Psoas muscle (tissue), 8 donors: ENCODE measurements around the gene AMBRA1. TPM values are rescaled to one million over a fixed set of nuclear protein-coding genes. Genes with fewer than 3 reads are reported as not detected.

Source experiments
- ATAC-seq, 4 donors: fragments of 200-7000 bp; cut with Tn5 transposase; one replicate each; pipeline ENCODE4 v1.9.1; 2020; ENCODE audit warnings: moderate library complexity in 3 of 4, mild to moderate bottlenecking in 2 of 4
- DNase-seq, 2 donors: peaks; one replicate each; pipeline ENCODE4 v3.0.0-alpha.2; 2020
- H3K27ac ChIP-seq: fragments of 200-600 bp; one replicate; pipeline ENCODE4 v1.8.0; 2022
- H3K27me3 ChIP-seq, 3 donors: fragments of 200-600 bp in 1 of 3; one replicate each; pipeline versions ENCODE4 v1.6.1 to v1.8.0; 2013 to 2022; ENCODE audit warnings: low read length in 2 of 3, mild to moderate bottlenecking in 2 of 3, moderate library complexity in 1 of 3; ENCODE audit not compliant: insufficient read depth in 3 of 3
- H3K36me3 ChIP-seq, 2 donors: fragments of 200-600 bp in 1 of 2; one replicate each; pipeline versions ENCODE4 v1.6.1 to v1.8.0; 2013 to 2022; ENCODE audit warnings: low read depth in 1 of 2, mild to moderate bottlenecking in 1 of 2, moderate library complexity in 1 of 2; ENCODE audit not compliant: insufficient read depth in 1 of 2
- H3K4me1 ChIP-seq: fragments of 200-600 bp; one replicate; pipeline ENCODE4 v1.8.0; 2022
- H3K4me3 ChIP-seq: fragments of 200-600 bp; one replicate; pipeline ENCODE4 v1.8.0; 2022; ENCODE audit warnings: mild to moderate bottlenecking
- H3K9me3 ChIP-seq: fragments of 200-600 bp; one replicate; pipeline ENCODE4 v1.8.0; 2022
- WGBS, 3 donors: extraction: QIAGEN DNeasy Blood & Tissue Kit; methylation state at CpG; one replicate each; pipeline versions ENCODE4 v1.1.6 to v1.1.7; 2013; 5-methylcytosine and 5-hydroxymethylcytosine counted together
- intact Hi-C, 2 donors: fragments of 100-400 bp; cut with DNase I; formaldehyde crosslinking; loops; one replicate each; pipeline versions ENCODE4 v1.11.0 to v1.14.2; 2022
- polyA plus RNA-seq, 3 donors: library from polyadenylated mRNA; stranded (reverse); fragments of 200-250 nt; gene quantifications; one replicate each; pipeline ENCODE4 v1.2.3, GENCODE V29; 2013
- total RNA-seq, 4 donors: library from RNA; stranded (reverse); fragmentation: NEBNext Ultra II Directional in 2 of 4; extraction: Animal tissue kit (Norgen Biotek cat#: 25700) in 2 of 4; gene quantifications; one replicate each; pipeline versions ENCODE4 v1.2.1 to v1.2.4, GENCODE V29; 2021 to 2023
- TF ChIP-seq, protein P1 (sequence below): fragments of 200-600 bp; IDR thresholded peaks from one replicate; pipeline ENCODE4 v1.8.0; 2022; ENCODE audit warnings: antibody characterized with exemption
- donor health status: healthy with polysubstance abuse.
- donor health status: DM: no; HTN: no; CAD: no; lungs with moderate emphysema.
- donor health status: Bipolar disorder and iron deficiency.
- donor health status: healthy.
- donor health status: DM: yes; HTN: yes; CAD: no.
- donor health status: DM: no; HTN: no; CAD: no.
- donor health status: DM: no; HTN: no; CAD: no.
- donor health status: DM: yes; HTN: yes; CAD: no.

AMBRA1 gene
- total and polyA plus RNA-seq, 7 donors, result 5.1 to 23.5 (median 10.8) TPM

DNA sequence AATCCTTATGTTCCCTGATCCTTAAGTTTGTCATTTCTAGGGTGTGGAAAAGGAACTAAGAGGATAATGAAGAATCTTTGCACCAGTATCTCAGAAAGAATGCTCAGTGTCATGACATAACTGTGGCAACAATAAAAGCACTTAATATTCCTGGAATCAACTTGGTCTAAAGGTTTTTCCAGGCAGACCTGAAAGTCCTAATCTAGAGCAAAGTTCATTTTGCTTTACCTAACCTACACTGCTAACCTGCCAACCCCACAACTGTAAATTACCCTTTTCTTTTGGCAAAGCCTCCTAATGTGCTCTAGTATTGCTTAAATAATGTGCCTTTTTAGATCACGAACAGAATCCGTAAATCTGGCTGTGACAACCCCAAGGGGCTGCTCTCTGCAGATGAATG, 82.5 kb downstream of the AMBRA1 start:
- ATAC-seq, result no peak
- intact Hi-C loops, result no loop called here

DNA sequence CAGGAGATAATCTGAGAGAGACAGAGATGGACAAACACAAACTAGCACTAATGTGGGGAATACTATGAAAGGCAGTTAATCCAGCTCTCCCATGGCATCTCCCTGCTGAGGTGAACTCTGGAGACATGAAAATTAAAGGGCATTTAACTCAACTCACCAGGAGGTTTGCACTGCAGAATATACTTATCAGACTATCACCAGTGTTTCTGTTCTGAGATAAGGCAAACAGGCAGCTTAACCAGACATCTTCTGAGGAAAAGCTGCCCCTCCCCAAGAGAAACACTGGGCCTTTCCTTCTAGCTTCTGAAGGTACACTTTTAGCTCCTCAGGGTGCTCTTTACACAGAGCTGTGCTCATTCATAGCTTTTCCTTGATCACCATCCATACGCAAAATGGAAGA, 85.5 kb downstream of the AMBRA1 start:
- ATAC-seq (no peak), DNase-seq (no peak)
- Histone ChIP-seq H3K27me3 (no peaks in the 10 kb centered on the region), H3K9me3 (no peaks in the 10 kb centered on the region), H3K4me1 (no peaks in the 10 kb centered on the region), H3K4me3 (no peak overlapping the region), H3K36me3 (peaks cover 0 to 39% of the 10 kb centered on the region in 2 donors), H3K27ac (no peak overlapping the region)
- intact Hi-C loops, result no loop called here
- WGBS, 3 donors, result 93 to 97% (median 97%) methylated on average over 1 of the region's 1 CpG
- TF ChIP-seq, protein P1, sequence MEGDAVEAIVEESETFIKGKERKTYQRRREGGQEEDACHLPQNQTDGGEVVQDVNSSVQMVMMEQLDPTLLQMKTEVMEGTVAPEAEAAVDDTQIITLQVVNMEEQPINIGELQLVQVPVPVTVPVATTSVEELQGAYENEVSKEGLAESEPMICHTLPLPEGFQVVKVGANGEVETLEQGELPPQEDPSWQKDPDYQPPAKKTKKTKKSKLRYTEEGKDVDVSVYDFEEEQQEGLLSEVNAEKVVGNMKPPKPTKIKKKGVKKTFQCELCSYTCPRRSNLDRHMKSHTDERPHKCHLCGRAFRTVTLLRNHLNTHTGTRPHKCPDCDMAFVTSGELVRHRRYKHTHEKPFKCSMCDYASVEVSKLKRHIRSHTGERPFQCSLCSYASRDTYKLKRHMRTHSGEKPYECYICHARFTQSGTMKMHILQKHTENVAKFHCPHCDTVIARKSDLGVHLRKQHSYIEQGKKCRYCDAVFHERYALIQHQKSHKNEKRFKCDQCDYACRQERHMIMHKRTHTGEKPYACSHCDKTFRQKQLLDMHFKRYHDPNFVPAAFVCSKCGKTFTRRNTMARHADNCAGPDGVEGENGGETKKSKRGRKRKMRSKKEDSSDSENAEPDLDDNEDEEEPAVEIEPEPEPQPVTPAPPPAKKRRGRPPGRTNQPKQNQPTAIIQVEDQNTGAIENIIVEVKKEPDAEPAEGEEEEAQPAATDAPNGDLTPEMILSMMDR, result no peak

More for the DNA sequence above, 82.5 kb downstream of the AMBRA1 start:
- no peaks in the 10 kb centered on the region for H3K9me3 ChIP-seq
- WGBS, 3 donors, result 79 to 93% (median 85%) methylated on average over 2 of the region's 2 CpGs
- H3K27ac ChIP-seq, result no peak overlapping the region
- DNase-seq, result no peak
- H3K4me1 ChIP-seq, result peaks cover 8% of the 10 kb centered on the region
- TF ChIP-seq, protein P1, result no peak
- no peaks in the 10 kb centered on the region for H3K27me3 ChIP-seq
- H3K36me3 ChIP-seq, result peaks cover 0 to 12% of the 10 kb centered on the region in 2 donors
- H3K4me3 ChIP-seq, result no peak overlapping the region

DNA sequence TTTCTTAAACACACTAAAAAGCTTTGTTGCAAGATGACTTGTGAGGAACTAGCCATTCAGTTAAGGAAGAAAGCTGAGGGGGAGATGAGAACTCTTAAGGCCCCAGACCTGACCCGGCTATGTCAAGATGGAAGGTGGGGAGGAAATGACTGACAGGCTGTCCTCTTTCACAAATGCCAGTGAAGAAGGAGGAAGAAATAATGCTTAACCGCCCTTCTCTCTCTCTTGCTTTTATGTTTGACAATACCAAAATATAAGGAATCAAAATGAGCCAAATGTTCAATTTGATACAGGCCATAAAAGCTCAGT, 87.4 kb downstream of the AMBRA1 start:
- H3K9me3 ChIP-seq, result no peaks in the 10 kb centered on the region
- H3K4me1 ChIP-seq, result no peaks in the 10 kb centered on the region
- intact Hi-C loops, result no loop called here
- peaks cover 0 to 39% of the 10 kb centered on the region in 2 donors for H3K36me3 ChIP-seq
- no peak overlapping the region for H3K4me3 ChIP-seq
- WGBS, 3 donors, result 73 to 82% (median 79%) methylated on average over 2 of the region's 2 CpGs
- no peaks in the 10 kb centered on the region for H3K27me3 ChIP-seq
- TF ChIP-seq, protein P1, result no peak
- no peak overlapping the region for H3K27ac ChIP-seq
- ATAC-seq, result no peak
- DNase-seq, result no peak

DNA sequence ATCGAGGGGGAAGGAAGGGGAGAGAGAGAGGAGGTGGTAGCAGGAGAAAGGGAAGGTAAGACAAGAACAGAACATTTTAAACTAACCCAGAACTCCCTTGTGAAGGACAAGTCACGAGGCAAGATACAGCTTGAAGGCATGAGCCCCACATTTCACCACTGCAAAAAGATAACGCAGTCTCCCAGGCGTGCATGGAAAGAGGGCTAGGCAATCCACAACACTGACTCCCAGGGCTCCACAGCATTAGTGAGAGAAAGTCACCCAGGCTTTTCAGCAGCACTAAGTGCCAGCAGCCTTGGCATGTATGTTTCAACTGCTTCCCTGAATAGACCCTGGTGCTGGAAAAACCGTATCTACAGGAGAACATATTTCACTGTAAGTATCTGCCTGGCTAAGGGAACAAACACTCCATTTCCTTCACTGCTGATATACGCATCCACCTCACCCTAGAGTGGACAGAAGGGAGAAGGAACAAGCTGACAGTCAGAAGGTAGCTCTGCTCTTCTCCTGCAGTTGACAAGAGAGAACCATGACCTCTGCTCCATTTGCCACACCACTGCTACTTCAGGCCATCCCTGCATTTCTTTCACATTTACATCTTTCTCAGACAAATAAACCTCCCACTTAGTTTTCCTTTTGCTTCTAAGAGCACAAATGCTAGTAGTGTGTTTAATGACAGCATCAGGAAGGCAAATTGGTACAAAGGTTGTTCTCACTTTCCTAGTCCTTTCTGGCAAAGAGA, 87.9 kb downstream of the AMBRA1 start:
- 72 to 82% (median 73%) methylated on average over 6 of the region's 6 CpGs for WGBS, 3 donors
- no peak overlapping the region for H3K27ac ChIP-seq
- H3K4me1 ChIP-seq, result no peaks in the 10 kb centered on the region
- TF ChIP-seq, protein P1, result no peak
- H3K36me3 ChIP-seq, result peaks cover 2 to 43% of the 10 kb centered on the region in 2 donors
- intact Hi-C loops, result no loop called here
- no peak overlapping the region for H3K4me3 ChIP-seq
- H3K9me3 ChIP-seq, result no peaks in the 10 kb centered on the region
- no peak for DNase-seq
- no peaks in the 10 kb centered on the region for H3K27me3 ChIP-seq
- ATAC-seq, result no peak
